IPS-20b (cell line): Measurements from ENCODE around the gene GPR78.

Experiments
- H3K27ac ChIP-seq: one replicate; pipeline ENCODE4 v1.5.1; 2013; ENCODE audit warnings: low read length
- H3K27me3 ChIP-seq: 2 replicates; pipeline ENCODE4 v1.6.1; 2013; ENCODE audit warnings: mild to moderate bottlenecking, low read length, inconsistent platforms; ENCODE audit not compliant: insufficient read depth
- H3K36me3 ChIP-seq: 2 replicates; pipeline ENCODE4 v1.6.1; 2013; ENCODE audit warnings: low read depth, mild to moderate bottlenecking, inconsistent platforms, low read length, moderate library complexity; ENCODE audit not compliant: insufficient read depth
- H3K4me1 ChIP-seq: 2 replicates; pipeline ENCODE4 v1.6.1; 2013; ENCODE audit warnings: mild to moderate bottlenecking, control low read depth, inconsistent platforms, low read length, moderate library complexity; ENCODE audit not compliant: insufficient read depth
- H3K4me3 ChIP-seq: 2 replicates; pipeline ENCODE4 v1.5.1; 2013; ENCODE audit warnings: mild to moderate bottlenecking, low read length, inconsistent platforms
- H3K9ac ChIP-seq: 2 replicates; pipeline ENCODE4 v1.6.1; 2013; ENCODE audit warnings: low read depth, mild to moderate bottlenecking, inconsistent platforms, low read length, moderate library complexity
- H3K9me3 ChIP-seq: 2 replicates; pipeline ENCODE4 v1.6.1; 2013; ENCODE audit warnings: mild to moderate bottlenecking, low read depth, low read length, inconsistent platforms; ENCODE audit not compliant: insufficient read depth

Gene GPR78

GRCh38 chr4:8557151-8558076 is 22.8 kb upstream of the GPR78 start:
- no peaks in the 10 kb centered on the region for H3K9me3 ChIP-seq
- no peak overlapping the region for H3K9ac ChIP-seq
- H3K27ac ChIP-seq, result no peak overlapping the region
- H3K4me1 ChIP-seq, result peaks cover 8% of the 10 kb centered on the region
- H3K36me3 ChIP-seq, result no peaks in the 10 kb centered on the region
- no peak overlapping the region for H3K4me3 ChIP-seq
- H3K27me3 ChIP-seq, result no peaks in the 10 kb centered on the region

- no peak overlapping the region for H3K27ac ChIP-seq
- H3K4me1 ChIP-seq, result peaks cover 8% of the 10 kb centered on the region
- no peaks in the 10 kb centered on the region for H3K9me3 ChIP-seq
- H3K9ac ChIP-seq, result no peak overlapping the region
- H3K27me3 ChIP-seq, result no peaks in the 10 kb centered on the region
- no peak overlapping the region for H3K4me3 ChIP-seq
- H3K36me3 ChIP-seq, result no peaks in the 10 kb centered on the region
These were observed 21.9 kb upstream of the GPR78 start for GRCh38 chr4:8558080-8558960.

GRCh38 chr4:8559011-8559410 is 21.2 kb upstream of the GPR78 start:
- Histone ChIP-seq H3K27ac (no peak overlapping the region), H3K36me3 (no peaks in the 10 kb centered on the region), H3K9me3 (no peaks in the 10 kb centered on the region), H3K9ac (no peak overlapping the region), H3K27me3 (no peaks in the 10 kb centered on the region), H3K4me3 (no peak overlapping the region), H3K4me1 (peaks cover 8% of the 10 kb centered on the region)

- H3K9me3 ChIP-seq, result no peaks in the 10 kb centered on the region
- H3K4me1 ChIP-seq, result peaks cover 8% of the 10 kb centered on the region
- H3K27me3 ChIP-seq, result no peaks in the 10 kb centered on the region
- H3K9ac ChIP-seq, result no peak overlapping the region
- no peaks in the 10 kb centered on the region for H3K36me3 ChIP-seq
- H3K4me3 ChIP-seq, result no peak overlapping the region
- H3K27ac ChIP-seq, result no peak overlapping the region
These were observed 20.5 kb upstream of the GPR78 start for GRCh38 chr4:8559524-8560264.

GRCh38 chr4:8560265-8561047 is 19.7 kb upstream of the GPR78 start:
- no peaks in the 10 kb centered on the region for H3K9me3 ChIP-seq
- no peak overlapping the region for H3K27ac ChIP-seq
- H3K9ac ChIP-seq, result no peak overlapping the region; the same call in 1 of the 2 replicates
- H3K4me1 ChIP-seq, result peaks cover 8% of the 10 kb centered on the region
- H3K4me3 ChIP-seq, result no peak overlapping the region
- no peaks in the 10 kb centered on the region for H3K27me3 ChIP-seq
- no peaks in the 10 kb centered on the region for H3K36me3 ChIP-seq

- Histone ChIP-seq H3K27me3 (no peaks in the 10 kb centered on the region), H3K9ac (no peak overlapping the region), H3K4me3 (no peak overlapping the region), H3K27ac (no peak overlapping the region), H3K36me3 (no peaks in the 10 kb centered on the region), H3K4me1 (peaks cover 27% of the 10 kb centered on the region), H3K9me3 (no peaks in the 10 kb centered on the region)
These were observed 15.6 kb upstream of the GPR78 start for GRCh38 chr4:8564595-8564994.

GRCh38 chr4:8568068-8568668 is 12.0 kb upstream of the GPR78 start:
- no peaks in the 10 kb centered on the region for H3K9me3 ChIP-seq
- H3K4me1 ChIP-seq, result peaks cover 19% of the 10 kb centered on the region; the same call in 1 of the 2 replicates
- no peaks in the 10 kb centered on the region for H3K36me3 ChIP-seq
- no peaks in the 10 kb centered on the region for H3K27me3 ChIP-seq
- peak overlapping the region; percentile 47 for H3K4me3 ChIP-seq
- H3K27ac ChIP-seq, result peak overlapping the region; percentile 90
- peak overlapping the region; percentile 70 for H3K9ac ChIP-seq

- no peak overlapping the region for H3K27ac ChIP-seq
- no peaks in the 10 kb centered on the region for H3K36me3 ChIP-seq
- no peak overlapping the region for H3K9ac ChIP-seq
- no peaks in the 10 kb centered on the region for H3K27me3 ChIP-seq
- H3K4me3 ChIP-seq, result no peak overlapping the region
- H3K9me3 ChIP-seq, result no peaks in the 10 kb centered on the region
- peaks cover 19% of the 10 kb centered on the region; the same call in 1 of the 2 replicates for H3K4me1 ChIP-seq
These were observed 10.0 kb upstream of the GPR78 start for GRCh38 chr4:8570201-8570600.

GRCh38 chr4:8571702-8572685 is 8.2 kb upstream of the GPR78 start:
- peaks cover 3% of the 10 kb centered on the region for H3K27me3 ChIP-seq
- peaks cover 13% of the 10 kb centered on the region; the same call in 1 of the 2 replicates for H3K4me1 ChIP-seq
- H3K4me3 ChIP-seq, result no peak overlapping the region
- no peak overlapping the region for H3K27ac ChIP-seq
- H3K36me3 ChIP-seq, result no peaks in the 10 kb centered on the region
- no peaks in the 10 kb centered on the region for H3K9me3 ChIP-seq
- no peak overlapping the region for H3K9ac ChIP-seq

- Histone ChIP-seq H3K36me3 (no peaks in the 10 kb centered on the region), H3K4me1 (peaks cover under 1% of the 10 kb centered on the region; the same call in 1 of the 2 replicates), H3K27ac (no peak overlapping the region), H3K4me3 (no peak overlapping the region), H3K27me3 (peaks cover 16% of the 10 kb centered on the region), H3K9me3 (no peaks in the 10 kb centered on the region), H3K9ac (no peak overlapping the region)
These were observed 6.9 kb upstream of the GPR78 start for GRCh38 chr4:8573266-8573665.
